Parathyroid adenoma (tissue), 2 donors: ENCODE measurements around the gene GPSM3.

Experiments
- H2AFZ ChIP-seq: fragments of 300-600 bp; sonication (generic); one replicate; pipeline ENCODE4 v1.7.0; 2017; ENCODE audit warnings: antibody characterized with exemption, mild to moderate bottlenecking
- H3K27ac ChIP-seq: fragments of 300-600 bp; sonication (generic); one replicate; pipeline ENCODE4 v1.7.0; 2017
- H3K27me3 ChIP-seq: fragments of 300-600 bp; sonication (generic); one replicate; pipeline ENCODE4 v1.7.0; 2017; ENCODE audit warnings: low read length; ENCODE audit not compliant: control insufficient read depth, insufficient read depth
- H3K36me3 ChIP-seq: fragments of 300-600 bp; sonication (generic); one replicate; pipeline ENCODE4 v1.7.0; 2017; ENCODE audit warnings: low read length; ENCODE audit not compliant: control insufficient read depth, insufficient read depth
- H3K4me1 ChIP-seq: fragments of 300-600 bp; sonication (generic); one replicate; pipeline ENCODE4 v1.7.0; 2017; ENCODE audit warnings: control low read depth
- H3K4me2 ChIP-seq: fragments of 300-600 bp; sonication (generic); one replicate; pipeline ENCODE4 v1.7.0; 2017; ENCODE audit warnings: low read length
- H3K4me3 ChIP-seq: fragments of 300-600 bp; sonication (generic); one replicate; pipeline ENCODE4 v1.7.0; 2017; ENCODE audit warnings: low read depth, low read length
- H3K79me2 ChIP-seq: fragments of 300-600 bp; sonication (generic); one replicate; pipeline ENCODE4 v1.7.0; 2017; ENCODE audit warnings: control low read depth
- H3K9ac ChIP-seq: fragments of 300-600 bp; sonication (generic); one replicate; pipeline ENCODE4 v1.7.0; 2017; ENCODE audit warnings: mild to moderate bottlenecking
- H3K9me3 ChIP-seq: fragments of 300-600 bp; sonication (generic); one replicate; pipeline ENCODE4 v1.7.0; 2017; ENCODE audit warnings: low read length; ENCODE audit not compliant: control insufficient read depth
- TF ChIP-seq, protein P1 (sequence below): fragments of 300-600 bp; sonication (generic); IDR thresholded peaks from one replicate; pipeline ENCODE4 v1.7.0; 2017; ENCODE audit warnings: antibody characterized with exemption, mild to moderate bottlenecking
- donor health status: primary hyperparathyroidism.

Gene GPSM3

DNA sequence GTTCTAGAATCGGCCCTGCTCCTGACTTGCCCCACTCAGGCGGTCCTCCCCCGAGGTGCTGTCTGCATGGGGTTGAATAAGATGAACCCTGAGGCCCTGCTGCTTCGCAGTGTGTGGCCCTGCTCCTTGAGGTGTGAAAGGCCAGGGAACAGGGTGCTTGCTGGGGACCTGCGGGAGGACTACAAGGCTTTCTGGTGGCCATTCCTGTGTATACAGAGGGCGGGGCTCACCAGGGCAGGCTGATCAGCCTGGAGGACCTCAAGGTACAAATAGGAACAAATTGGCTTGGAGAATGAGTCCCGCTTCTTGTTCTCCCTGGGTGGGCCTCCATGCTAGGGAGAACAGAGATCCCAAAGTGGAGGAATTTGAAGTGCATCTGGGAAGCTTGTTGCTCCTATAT lies 25.7 kb upstream of the GPSM3 start:
- H3K9ac ChIP-seq = no peak overlapping the region
- no peak overlapping the region for H3K4me2 ChIP-seq
- no peaks in the 10 kb centered on the region for H3K27me3 ChIP-seq
- TF ChIP-seq, protein P1, sequence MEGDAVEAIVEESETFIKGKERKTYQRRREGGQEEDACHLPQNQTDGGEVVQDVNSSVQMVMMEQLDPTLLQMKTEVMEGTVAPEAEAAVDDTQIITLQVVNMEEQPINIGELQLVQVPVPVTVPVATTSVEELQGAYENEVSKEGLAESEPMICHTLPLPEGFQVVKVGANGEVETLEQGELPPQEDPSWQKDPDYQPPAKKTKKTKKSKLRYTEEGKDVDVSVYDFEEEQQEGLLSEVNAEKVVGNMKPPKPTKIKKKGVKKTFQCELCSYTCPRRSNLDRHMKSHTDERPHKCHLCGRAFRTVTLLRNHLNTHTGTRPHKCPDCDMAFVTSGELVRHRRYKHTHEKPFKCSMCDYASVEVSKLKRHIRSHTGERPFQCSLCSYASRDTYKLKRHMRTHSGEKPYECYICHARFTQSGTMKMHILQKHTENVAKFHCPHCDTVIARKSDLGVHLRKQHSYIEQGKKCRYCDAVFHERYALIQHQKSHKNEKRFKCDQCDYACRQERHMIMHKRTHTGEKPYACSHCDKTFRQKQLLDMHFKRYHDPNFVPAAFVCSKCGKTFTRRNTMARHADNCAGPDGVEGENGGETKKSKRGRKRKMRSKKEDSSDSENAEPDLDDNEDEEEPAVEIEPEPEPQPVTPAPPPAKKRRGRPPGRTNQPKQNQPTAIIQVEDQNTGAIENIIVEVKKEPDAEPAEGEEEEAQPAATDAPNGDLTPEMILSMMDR = no peak
- no peak overlapping the region for H3K27ac ChIP-seq
- no peak overlapping the region for H2AFZ ChIP-seq
- H3K4me3 ChIP-seq = no peak overlapping the region
- no peaks in the 10 kb centered on the region for H3K79me2 ChIP-seq
- H3K9me3 ChIP-seq = no peaks in the 10 kb centered on the region
- no peaks in the 10 kb centered on the region for H3K4me1 ChIP-seq
- no peaks in the 10 kb centered on the region for H3K36me3 ChIP-seq

- no peaks in the 10 kb centered on the region for H3K9me3 ChIP-seq
- H3K4me2 ChIP-seq = no peak overlapping the region
- H3K4me3 ChIP-seq = no peak overlapping the region
- H2AFZ ChIP-seq = no peak overlapping the region
- no peaks in the 10 kb centered on the region for H3K4me1 ChIP-seq
- no peak overlapping the region for H3K27ac ChIP-seq
- H3K27me3 ChIP-seq = no peaks in the 10 kb centered on the region
- H3K79me2 ChIP-seq = no peaks in the 10 kb centered on the region
- TF ChIP-seq, protein P1 = no peak
- H3K36me3 ChIP-seq = no peaks in the 10 kb centered on the region
- no peak overlapping the region for H3K9ac ChIP-seq
These were observed 24.6 kb upstream of the GPSM3 start for GRCh38 chr6:32216998-32217397.

- Histone ChIP-seq H3K79me2 (no peaks in the 10 kb centered on the region), H3K4me2 (no peak overlapping the region), H3K4me3 (no peak overlapping the region), H2AFZ (no peak overlapping the region), H3K4me1 (no peaks in the 10 kb centered on the region), H3K9ac (no peak overlapping the region), H3K27me3 (no peaks in the 10 kb centered on the region), H3K36me3 (no peaks in the 10 kb centered on the region), H3K9me3 (no peaks in the 10 kb centered on the region), H3K27ac (no peak overlapping the region)
- TF ChIP-seq, protein P1 = no peak
These were observed 23.8 kb upstream of the GPSM3 start for GRCh38 chr6:32216285-32216684.

DNA sequence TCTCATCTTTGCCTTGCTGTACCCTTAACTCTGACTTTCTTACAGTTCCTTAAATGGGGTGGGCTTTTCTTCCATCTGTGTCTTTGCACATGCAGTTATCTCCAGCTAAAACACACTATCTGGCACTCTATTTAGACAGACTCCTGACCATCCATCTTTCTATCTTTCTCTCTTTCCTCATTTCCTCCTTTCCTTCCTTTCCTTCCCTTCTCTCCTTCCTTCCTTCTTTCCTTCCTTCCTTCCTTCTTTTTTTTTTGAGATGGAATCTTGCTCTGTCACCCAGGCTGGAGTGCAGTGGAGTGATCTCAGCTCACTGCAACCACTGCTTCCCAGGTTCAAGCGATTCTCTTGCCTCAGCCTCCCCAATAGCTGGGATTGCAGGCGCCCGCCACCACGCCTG lies 23.2 kb upstream of the GPSM3 start:
- TF ChIP-seq, protein P1 = no peak

DNA sequence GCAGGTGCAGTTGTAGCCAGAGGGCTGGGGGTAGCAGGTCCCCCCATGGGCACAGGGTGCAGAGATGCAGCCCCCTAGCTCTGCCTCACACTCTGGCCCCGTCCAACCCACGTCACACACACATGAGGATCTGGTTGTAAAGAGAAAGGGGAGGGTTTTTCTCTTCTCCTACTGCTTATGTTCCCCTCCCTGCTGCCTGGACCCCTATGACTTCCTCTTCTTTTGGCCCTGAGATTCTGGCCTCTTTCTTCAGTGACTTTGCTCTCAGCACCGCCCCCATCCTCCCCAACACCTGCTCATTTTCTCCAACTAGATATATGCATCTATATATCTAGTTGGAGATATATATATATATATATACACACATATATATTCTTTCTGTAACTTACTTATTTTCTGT lies 21.7 kb upstream of the GPSM3 start:
- Histone ChIP-seq H3K27me3 (no peaks in the 10 kb centered on the region), H3K27ac (no peak overlapping the region), H3K9me3 (no peaks in the 10 kb centered on the region), H3K4me1 (no peaks in the 10 kb centered on the region), H3K79me2 (no peaks in the 10 kb centered on the region), H3K4me2 (no peak overlapping the region), H3K4me3 (no peak overlapping the region), H2AFZ (no peak overlapping the region), H3K9ac (no peak overlapping the region), H3K36me3 (no peaks in the 10 kb centered on the region)
- TF ChIP-seq, protein P1 = no peak

More for the DNA sequence above, 23.2 kb upstream of the GPSM3 start:
- no peak overlapping the region for H3K9ac ChIP-seq
- no peak overlapping the region for H3K4me3 ChIP-seq
- no peak overlapping the region for H3K4me2 ChIP-seq
- H3K4me1 ChIP-seq = no peaks in the 10 kb centered on the region
- H3K27ac ChIP-seq = no peak overlapping the region
- H3K79me2 ChIP-seq = no peaks in the 10 kb centered on the region
- H3K9me3 ChIP-seq = no peaks in the 10 kb centered on the region
- no peaks in the 10 kb centered on the region for H3K27me3 ChIP-seq
- no peaks in the 10 kb centered on the region for H3K36me3 ChIP-seq
- no peak overlapping the region for H2AFZ ChIP-seq
